Muscle of back (tissue), 13 donors: Measurements from ENCODE around the gene VCX. TPM values are rescaled to one million over a fixed set of nuclear protein-coding genes. Genes with fewer than 3 reads are reported as not detected.
"Not testable (repeated sequence)": the region's sequence is repeated elsewhere in the genome, so short reads cannot be mapped to it uniquely, and the experiment has no call there.

Experiments used
- DNase-seq, 3 donors: peaks; one replicate each; pipeline versions ENCODE4 v3.0.0 to v3.0.0-alpha.2; 2013
- long read RNA-seq, 9 donors: transcript quantifications; one replicate each; lab custom pipeline, GENCODE V29; 2026
- polyA plus RNA-seq, 10 donors: library from polyadenylated mRNA; unstranded; fragments of 120-200 nt; gene quantifications; one replicate each; pipeline ENCODE4 v1.2.1, GENCODE V29; 2013; ENCODE audit not compliant: insufficient read length in 10 of 10

The VCX gene
- polyA plus RNA-seq = under 1 TPM in 1 of 10 donors, not detected in 9; 0.83 TPM
- long read RNA-seq, donor 1 = 0 reads
- long read RNA-seq, donor 2 = 0 reads
- long read RNA-seq, donor 3 = 0 reads
- long read RNA-seq, donor 4 = 0 reads
- long read RNA-seq, donor 5 = 0 reads
- long read RNA-seq, donor 6 = 0 reads
- long read RNA-seq, donor 7 = 0 reads
- long read RNA-seq, donor 8 = 0 reads
- long read RNA-seq, donor 9 = 0 reads

DNA sequence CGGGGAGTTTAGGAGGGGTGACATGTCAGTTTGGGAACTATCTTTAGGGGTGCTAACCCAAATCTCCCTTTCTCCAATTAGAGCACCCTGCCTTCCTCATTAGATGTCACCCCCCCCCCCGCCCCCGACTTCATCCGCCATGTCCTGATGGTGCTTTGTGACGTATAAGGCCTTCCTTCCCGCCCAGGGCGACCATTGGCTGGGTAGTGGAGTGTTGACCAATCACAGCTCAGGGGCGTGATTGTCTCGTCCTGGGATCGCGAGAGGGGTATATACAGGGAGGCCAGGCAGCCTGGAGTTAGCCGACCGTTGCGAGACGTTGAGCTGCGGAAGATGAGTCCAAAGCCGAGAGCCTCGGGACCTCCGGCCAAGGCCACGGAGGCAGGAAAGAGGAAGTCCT is at the start of gene VCX:
Gene VCX (plus strand): TSS at position 301 of the 400 bp plus-strand sequence. CDS start 33 bp downstream, at position 334.
- not testable (repeated sequence) for DNase-seq

DNA sequence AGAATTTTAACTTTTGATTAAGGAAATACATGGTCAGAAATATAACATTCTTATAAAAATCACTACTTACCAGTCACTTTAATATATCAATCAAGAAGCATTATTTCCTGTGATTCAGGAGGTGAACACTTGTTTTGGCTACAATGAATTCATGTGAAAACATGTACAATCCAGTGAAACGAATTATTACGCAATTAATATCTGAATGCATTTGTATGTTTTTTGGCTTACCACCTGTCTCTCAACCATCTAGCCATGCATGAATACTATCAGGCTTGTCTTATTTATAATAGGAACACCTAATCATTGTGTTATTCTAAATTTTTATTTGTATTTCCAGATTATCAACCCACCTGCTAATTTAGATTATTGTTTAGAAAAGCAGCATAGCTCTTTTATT is 44.6 kb upstream of the VCX start:
- DNase-seq = no peak

DNA sequence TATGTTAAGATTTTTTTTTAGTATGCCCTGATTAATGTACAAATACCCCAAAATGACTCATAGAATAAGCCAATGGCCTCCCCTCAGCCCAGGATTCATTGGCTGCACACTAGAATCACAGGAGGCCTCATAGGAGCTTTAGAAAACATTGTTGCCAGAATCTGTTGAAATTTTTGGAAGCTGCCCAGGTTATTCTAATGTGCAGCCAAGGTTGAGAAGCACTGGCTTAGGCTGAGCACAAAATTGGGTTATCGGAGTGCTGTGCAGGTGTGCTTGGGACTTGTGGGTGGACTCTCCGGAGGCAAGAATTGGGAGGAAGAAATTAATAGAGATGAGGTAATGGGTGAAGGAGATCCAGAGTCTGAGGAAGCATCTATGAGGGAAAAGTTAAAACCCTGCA is 41.3 kb upstream of the VCX start:
- peak; percentile 2 to 64 (median 22) for DNase-seq

DNA sequence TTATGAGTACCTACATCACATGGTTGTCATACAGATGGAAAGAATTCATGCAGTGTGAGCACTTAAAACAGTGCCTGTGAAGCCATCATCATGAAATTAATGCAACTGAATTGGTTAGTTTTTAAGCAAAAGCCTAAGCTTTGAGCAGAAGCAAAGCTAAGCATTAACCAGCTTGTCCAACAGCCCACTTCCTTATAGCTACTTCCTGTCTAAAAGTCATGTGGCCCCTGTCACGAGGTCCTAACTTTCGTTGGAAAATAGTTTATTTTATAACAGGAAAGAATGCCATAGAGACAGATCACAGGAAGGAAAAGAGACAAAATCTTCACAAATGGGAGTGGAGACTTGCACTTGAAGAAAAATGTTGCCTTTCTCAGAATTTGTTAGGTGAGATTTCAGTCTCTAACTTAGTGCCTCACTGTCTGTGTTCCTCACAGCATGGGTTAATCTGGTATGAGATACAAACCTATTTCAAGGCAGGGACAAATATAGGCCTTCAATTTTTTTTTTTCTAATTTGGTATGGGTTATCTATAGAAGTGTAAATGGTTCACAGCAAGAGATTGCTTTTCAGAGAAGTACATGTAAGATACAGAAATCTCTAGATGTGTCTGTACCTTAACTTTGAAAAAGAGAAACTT is 27.7 kb upstream of the VCX start:
- no peak for DNase-seq

DNA sequence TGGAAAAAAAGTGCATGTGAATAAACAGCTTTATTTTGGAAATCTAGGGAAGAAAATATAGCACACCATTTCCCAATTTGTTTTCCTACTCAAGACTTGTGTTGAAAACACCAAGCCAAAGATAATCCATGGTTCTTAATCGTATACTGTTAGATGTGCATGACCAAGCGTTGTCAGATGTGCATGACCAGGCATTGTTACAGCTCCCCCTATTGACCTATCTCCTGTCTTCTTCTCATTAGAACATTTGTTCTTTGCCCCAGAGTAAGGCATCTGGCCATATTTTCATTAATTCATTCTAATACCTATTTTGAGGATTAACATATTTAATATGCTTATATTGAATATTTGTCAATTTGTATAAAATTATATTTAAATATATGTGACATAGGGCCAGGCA is 14.4 kb upstream of the VCX start:
- DNase-seq = no peak

DNA sequence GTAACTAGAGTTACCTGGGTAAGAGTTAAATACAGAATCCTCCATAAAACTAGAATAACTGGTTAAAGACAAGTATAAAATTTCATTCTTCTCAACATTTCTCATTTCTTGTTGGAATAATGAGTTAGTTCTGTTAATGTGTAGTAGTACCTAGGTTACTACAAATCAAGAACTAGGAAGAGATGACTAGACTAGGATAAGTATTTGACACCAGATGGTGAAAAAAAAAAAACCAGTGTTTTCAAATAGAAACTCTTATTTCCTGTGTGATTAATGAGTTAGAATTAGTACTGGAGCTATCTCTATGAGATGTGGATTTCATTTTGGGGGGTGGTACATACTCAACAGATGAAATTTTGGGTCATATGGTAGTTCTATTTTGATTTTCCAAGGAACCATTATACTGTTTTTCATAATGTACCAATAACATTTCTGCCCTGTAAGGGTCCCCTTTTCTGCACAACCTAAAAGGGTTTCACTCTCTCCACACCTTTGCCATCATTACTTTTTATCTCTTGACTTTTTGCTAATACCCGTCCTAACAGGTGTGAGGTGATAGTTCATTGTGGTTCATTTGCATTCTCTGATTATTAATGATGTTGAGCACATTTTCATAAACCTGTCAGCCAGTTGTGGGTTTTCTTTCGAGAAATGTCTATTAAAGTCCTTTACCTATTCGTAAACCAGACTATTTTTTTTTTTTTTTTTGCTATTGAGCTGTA is 1.7 kb upstream of the VCX start:
- DNase-seq = no peak

DNA sequence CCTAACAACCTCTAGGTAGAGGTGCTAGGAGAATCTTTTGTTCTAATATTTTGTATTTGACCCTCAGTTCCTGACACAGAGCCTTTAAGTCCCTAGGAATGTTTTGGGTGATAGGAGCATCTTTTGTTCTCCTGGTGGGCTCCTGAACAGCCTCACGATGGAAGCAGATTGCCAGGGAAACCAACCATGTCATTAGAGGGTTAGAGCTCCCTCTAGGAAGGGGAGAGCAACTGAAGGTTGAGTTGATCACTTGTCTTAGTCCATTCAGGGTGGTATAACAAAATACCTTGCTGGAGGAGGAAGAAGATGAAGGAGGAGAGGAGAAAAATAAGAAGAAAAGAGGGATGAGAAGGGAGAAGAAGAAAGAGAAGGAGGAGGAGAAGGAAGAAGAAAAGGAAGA is 9.2 kb downstream of the VCX start:
- no peak for DNase-seq

DNA sequence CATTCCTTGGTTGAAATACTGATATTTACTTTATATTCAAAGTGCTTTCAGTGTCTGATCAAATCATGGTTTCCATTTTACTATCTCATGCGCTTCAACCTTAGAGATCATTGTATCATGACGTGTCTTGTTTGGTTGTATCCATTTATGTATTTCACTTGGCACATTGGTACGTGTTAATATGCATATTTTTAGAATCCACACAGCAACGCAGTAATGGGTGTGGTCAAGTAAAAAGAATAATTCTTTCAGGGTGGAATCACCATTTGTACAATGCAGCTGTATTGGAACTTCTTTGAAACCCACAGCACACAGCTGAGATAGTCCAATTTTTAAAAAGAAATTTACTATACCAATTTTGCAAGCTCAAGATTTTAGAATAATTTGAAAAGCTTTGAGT is 29.1 kb downstream of the VCX start:
- DNase-seq = no peak

DNA sequence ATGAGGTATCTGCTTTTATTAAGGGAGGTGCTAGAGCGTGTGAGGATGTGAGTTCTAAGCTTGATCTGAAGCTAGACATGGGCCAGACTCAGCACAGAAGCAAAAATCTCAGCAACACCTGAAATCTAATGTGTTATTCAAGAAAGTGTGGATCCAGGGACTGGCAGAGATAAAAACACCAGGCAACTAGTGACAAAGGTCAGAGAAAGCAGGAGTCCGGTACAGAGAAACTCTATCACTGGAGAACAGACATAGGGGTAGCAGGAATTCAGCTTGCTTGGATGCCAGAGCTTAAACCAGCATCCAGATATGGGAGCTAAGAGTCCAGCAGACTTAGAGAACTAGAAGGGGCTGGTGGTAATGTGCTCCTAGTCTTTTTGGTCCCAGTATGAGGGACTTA is 34.0 kb downstream of the VCX start:
- no peak for DNase-seq

DNA sequence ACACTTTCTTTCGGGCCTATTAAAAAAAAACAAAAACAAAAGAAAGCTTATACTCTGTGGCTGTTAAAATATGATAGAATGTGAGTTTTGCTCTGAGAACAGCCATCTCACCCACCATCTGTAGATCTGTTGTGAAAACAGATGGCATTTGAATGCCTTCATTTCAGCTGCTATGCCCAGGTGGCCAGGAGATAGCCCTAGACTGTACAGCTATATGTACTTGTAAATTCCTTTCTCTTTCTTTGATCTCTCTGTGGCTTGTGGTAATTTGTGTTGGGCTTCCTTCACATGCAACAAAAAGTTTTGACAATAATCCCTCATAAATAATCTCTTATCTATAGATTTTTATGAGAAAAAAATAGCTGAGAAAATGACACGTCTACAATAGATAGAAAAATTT is 46.2 kb downstream of the VCX start:
- no peak for DNase-seq

DNA sequence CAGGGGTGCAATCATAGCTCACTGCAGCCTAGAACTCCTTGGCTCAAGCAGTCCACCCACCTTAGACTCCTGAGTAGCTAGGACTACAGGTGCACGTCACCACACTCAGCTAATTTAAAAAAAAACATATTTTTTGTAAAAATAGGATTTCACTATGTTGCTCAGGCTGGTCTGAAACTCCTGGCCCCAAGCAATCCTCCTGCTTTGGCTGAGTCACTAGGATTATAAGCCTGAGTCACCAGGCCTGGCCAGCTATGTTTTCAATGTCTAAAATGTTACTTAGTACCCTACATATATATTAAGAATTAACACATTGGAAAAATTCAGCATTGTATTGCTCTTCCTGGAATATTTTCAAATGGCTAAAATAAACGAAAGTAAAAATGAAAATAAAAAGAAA is 46.7 kb downstream of the VCX start:
- DNase-seq = no peak

DNA sequence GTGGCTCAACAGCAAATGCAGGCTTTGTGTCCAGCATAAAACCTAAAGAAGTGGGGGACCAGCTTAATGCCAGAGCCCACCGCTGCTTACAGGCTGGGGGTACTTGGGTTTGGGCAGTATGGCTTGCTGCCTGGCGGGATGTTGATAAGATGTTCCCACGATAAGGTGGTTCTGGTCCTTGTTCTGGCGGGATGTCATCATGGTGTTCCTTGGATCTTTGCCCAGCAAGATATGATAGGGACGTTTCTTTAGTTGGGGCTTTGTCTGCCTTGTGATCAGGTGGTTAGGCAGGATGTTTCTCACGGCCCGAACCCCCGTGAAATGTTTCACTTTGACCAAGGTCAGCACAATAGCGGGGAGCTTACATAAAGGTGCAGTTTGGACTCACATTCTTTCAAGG is 49.0 kb downstream of the VCX start:
- DNase-seq = no peak

Other genes with a start within 250 kb of the VCX start
- 10 to 100 TPM; 13.0 to 16.2 (median 13.7) TPM for gene PNPLA4, start 84.2 kb downstream of the VCX start, polyA plus RNA-seq